GM21717 (cell line): ENCODE data around the gene ACVRL1.

Experiments used
- ATAC-seq: cut with Tn5 transposase; IDR thresholded peaks from one replicate; pipeline ENCODE4 v1.9.1; 2021; ENCODE audit warnings: mild to moderate bottlenecking, moderate library complexity; ENCODE audit not compliant: unreplicated experiment

Gene ACVRL1

GRCh38 chr12:51907083-51907855 is at the start of gene ACVRL1:
Gene ACVRL1 (plus strand): TSS chr12:51907504. CDS start chr12:51912475, 4,971 bp downstream.
- ATAC-seq = no peak

GRCh38 chr12:51860986-51861385 is 46.3 kb upstream of the ACVRL1 start:
- ATAC-seq = no peak

- ATAC-seq = no peak
Measured at GRCh38 chr12:51862947-51863346, 44.4 kb upstream of the ACVRL1 start.

- no peak for ATAC-seq
Measured at GRCh38 chr12:51863363-51863932, 43.9 kb upstream of the ACVRL1 start.

- no peak for ATAC-seq
Measured at GRCh38 chr12:51863933-51864832, 43.1 kb upstream of the ACVRL1 start.

GRCh38 chr12:51864833-51865670 is 42.3 kb upstream of the ACVRL1 start:
- ATAC-seq = no peak

GRCh38 chr12:51865757-51866270 is 41.5 kb upstream of the ACVRL1 start:
- no peak for ATAC-seq

- no peak for ATAC-seq
Measured at GRCh38 chr12:51866324-51866723, 41.0 kb upstream of the ACVRL1 start.

GRCh38 chr12:51866762-51867161 is 40.5 kb upstream of the ACVRL1 start:
- no peak for ATAC-seq

- no peak for ATAC-seq
Measured at GRCh38 chr12:51867371-51867770, 39.9 kb upstream of the ACVRL1 start.

- no peak for ATAC-seq
Measured at GRCh38 chr12:51867796-51868428, 39.4 kb upstream of the ACVRL1 start.

GRCh38 chr12:51868821-51869495 is 38.3 kb upstream of the ACVRL1 start:
- no peak for ATAC-seq

GRCh38 chr12:51869496-51869865 is 37.8 kb upstream of the ACVRL1 start:
- ATAC-seq = no peak

- ATAC-seq = no peak
Measured at GRCh38 chr12:51869931-51870330, 37.4 kb upstream of the ACVRL1 start.

- ATAC-seq = no peak
Measured at GRCh38 chr12:51870504-51870903, 36.8 kb upstream of the ACVRL1 start.

GRCh38 chr12:51871126-51871525 is 36.2 kb upstream of the ACVRL1 start:
- ATAC-seq = no peak

- ATAC-seq = no peak
Measured at GRCh38 chr12:51871918-51872688, 35.2 kb upstream of the ACVRL1 start.

GRCh38 chr12:51872689-51872981 is 34.7 kb upstream of the ACVRL1 start:
- ATAC-seq = no peak
